ENCODE data around the gene ARMC10.
"Not testable (repeated sequence)": the region's sequence is repeated elsewhere in the genome, so short reads cannot be mapped to it uniquely, and the experiment has no call there.

The ARMC10 gene

DNA sequence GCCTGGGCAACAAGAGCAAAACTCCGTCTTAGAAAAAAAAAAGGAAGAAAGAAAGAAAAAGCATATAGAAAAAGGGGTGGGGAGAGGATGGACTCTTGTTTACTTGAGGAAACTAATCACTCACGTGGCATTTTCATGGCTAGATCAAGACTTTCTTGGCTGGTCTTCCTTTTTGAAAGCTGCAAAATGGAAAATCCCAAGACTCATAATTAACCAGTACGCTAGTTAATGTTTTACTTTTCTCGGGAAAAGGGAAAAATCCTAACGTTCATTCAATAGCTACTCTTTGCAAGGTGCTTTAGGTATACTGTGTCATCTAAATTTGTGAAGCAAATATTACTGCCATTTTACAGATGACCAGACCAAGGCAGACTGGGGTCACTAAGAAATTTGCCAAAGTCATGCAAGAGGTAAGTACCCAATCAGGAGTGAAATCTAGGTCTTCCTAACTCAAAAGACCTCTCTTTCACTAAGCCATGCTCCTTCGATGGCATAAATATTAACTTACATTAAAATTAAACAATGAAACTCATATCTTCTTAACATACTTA lies 49.6 kb downstream of the ARMC10 start:
- DNase-seq (ENCODE audit: low read depth), result no peak

DNA sequence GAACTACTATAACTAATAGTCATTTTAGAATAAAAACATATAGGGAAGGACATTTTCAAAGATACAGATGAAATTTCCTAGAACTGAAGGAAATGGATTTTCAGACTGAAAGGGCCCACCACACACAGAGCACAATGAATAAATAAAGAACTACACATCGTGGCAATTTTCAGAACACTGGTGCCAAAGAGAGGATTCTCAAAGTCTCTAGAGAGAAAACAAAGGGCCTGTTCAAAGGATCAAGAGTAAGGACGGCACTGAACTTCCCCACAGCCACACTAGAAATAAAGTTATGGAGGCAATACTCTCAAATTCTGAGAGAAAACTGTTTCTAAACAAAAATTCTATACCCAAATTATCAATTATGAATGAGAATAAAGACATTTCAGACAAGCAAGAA lies 52.1 kb downstream of the ARMC10 start:
- DNase-seq (ENCODE audit: low read depth), result no peak

DNA sequence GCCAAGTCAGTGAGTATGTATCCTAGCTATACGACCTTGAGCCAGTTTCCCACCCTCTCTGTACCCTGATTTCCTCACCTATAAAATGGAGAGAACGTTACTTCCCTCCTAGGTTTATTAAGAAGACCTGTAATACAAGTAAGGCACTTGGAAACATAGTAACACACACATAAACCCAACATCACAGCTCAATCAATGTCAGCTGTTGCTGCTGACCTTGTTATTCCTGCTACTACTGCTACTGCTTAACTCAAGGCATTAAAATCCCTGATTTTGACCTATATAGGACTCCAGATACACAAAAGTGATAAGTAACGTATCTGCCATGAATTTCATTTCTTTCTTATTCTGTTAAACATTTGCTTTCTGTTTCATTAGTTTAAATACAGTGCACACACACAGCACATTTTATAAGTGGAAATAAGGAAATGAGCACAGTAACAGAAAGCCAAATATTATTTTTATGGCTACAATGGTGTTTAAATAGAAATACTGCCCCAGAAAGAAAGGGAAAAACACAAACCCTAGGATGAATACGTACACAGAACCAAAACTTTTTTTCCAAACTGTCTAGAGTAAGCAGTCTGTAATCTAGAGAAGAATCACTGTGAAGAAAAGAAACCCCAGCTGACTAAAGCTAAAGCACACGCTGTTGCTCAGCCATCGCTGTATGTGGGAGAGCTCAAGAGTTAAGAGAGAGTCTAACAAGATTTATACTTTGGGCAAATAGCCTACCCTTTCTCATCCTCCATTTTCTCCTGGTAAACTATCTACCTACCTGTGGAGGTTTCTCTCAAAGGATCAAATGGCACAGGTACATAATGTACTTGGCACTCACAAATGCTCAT lies 55.0 kb downstream of the ARMC10 start:
- no peak for DNase-seq (ENCODE audit: low read depth)

DNA sequence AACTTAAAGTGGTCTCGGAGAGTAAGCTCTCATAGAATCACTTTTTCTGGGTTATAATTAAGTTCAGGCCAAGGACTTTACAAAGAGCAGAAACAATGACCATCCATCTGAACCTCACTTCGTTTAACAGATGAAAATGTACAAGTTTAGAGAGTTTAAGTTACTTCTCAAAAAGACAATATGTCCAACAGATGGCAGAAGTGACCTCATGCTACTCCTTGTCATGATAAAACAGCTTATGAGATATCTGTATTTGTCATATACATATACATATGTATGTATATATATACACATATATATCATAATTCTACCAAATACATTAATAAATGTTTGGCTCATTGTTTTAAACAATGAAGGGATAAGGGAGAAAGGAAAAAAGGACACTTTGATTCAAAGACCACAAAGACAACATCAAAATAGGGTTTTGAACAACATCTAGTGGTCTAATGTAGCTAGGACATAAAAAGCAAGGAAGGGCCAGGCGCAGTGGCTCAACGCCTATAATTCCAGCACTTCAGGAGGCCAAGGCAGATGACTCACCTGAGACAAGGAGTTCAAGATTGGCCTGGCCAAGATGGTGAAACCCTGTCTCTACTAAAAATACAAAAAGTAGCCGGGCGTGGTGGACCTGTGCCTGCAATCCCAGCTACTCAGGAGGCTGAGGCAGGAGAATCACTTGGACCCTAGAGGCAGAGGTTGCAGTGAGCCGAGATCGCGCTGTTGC lies 56.1 kb downstream of the ARMC10 start:
- no peak for DNase-seq (ENCODE audit: low read depth)

DNA sequence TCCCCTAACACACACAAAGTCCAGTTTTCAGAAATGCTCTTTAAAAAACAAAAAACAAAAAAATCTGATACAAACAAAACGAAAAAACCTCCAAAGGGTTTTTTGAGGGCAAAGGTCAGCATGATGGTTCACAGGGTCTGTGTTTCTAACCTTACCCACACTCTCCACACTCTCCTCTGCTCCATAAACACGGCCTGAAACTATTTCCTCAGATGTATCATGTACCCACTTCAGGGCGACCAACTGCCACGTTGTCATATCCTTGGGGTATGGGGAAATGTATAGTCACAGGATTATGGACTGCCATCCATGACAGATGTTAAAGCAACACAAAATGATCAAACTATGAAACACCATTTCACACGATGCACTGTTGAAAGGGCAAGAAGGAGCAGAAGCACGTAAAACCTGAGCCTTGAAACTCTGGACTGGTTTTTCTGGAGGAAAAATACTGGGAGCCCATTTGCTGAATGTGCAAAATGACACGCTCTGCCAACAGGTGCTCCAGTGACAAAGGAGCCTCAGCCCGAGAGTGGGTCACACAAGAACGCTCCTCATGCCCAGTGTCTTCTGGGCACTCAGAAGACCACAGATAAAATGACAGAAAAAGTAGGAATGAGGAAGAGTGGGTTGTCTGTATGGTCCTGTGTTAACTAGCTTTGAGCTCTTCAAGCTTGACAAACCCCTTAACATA lies 58.2 kb downstream of the ARMC10 start:
- DNase-seq (ENCODE audit: low read depth), result no peak

DNA sequence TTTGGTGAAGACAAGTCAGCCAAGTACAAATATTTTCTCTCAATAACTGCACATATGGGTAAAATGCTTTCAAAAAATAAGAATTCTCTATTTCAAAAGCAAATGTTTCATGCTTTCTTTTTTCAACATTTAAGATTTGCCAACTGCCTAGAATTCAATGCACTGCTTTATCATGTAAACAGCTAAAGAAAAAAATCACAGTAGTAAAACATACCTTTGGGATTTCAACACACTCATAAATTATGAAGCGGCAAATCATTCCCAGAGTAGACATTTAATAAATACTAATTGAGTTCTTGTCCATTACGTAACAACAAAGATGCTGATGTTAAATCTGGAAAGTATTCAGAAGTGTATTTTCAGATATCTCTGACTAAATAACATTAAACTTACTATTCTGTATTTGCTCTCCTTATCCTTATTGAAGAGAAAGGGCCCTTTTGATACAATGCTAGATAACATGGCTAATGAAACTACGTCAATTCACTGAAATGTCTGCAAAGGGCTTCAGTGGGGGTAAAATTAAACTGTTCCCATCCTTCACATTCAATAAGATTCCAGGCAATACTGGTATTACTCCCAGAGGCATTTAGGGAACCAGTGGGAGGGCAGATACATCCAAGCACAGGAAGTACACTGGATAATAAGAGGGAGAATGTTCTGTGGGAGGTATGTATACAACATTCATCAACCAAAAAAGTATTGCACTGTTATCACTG lies 60.1 kb downstream of the ARMC10 start:
- no peak for DNase-seq (ENCODE audit: low read depth)

DNA sequence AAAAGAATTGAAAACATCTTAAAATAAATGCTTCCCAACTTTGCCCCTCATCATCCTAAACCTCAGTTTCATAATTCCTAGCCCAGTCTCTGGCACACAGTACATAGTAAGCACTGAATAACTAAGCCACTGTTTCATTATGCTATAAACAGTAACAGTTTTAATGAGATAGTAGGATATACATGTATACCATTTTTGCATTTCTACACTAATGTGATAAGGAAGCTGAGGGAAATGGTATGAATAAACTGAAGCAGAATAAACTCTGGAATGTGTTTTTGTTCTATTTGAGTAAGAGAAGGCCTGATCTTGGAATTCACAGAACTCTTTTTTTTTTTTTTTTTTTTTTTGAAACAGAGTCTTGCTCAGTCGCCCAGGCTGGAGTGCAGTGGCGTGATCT lies 65.1 kb downstream of the ARMC10 start:
- DNase-seq (ENCODE audit: low read depth), result no peak

DNA sequence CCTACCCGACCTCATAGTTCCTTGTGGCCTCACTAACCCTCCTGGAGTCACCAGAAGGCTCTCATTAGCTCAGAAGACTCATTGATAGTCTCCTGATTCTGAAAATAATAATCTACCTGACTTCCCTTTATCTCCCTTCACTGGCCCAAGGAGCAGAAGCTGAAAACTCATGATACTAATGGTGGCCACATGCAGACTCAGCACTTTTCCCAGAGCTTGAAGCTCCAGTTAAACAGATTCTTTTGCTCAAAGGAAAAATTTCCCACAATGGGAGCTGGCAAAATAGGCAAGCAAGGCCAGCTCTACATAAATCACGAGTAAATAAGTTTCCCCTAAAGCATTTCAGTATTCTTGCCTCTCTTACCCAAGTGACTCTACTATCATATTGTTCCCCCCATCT lies 65.7 kb downstream of the ARMC10 start:
- no peak for DNase-seq (ENCODE audit: low read depth)

DNA sequence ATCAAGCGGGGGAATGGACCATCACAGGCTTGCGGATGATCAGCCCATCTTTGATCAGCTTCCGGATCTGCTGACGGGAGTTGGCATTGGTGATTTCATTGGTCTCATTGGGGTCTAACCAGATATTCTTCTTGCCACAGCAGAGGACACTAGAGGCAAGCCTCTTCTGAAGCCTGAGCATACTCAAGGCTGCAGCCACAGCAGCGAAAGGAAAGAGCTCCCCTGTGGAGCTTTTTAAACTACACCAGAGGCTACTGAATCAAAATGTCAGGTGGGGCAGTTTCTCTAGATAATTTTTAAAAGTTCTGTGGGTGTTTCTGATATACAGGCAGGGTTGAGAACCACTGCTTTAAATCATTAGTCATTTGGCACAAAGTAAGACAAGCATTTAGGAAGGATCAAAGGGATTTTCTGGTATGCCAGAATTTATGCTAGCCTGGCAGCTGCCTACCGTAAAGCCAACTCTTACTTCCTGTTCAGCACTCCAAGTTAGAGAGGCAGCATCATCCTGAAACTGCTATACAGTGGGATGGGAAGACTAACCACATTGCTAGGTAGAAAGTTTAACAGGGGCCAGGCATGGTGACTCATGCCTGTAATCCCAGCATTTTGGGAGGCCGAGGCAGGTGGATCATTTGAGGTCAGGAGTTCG lies 66.9 kb downstream of the ARMC10 start:
- DNase-seq (ENCODE audit: low read depth), result no peak

DNA sequence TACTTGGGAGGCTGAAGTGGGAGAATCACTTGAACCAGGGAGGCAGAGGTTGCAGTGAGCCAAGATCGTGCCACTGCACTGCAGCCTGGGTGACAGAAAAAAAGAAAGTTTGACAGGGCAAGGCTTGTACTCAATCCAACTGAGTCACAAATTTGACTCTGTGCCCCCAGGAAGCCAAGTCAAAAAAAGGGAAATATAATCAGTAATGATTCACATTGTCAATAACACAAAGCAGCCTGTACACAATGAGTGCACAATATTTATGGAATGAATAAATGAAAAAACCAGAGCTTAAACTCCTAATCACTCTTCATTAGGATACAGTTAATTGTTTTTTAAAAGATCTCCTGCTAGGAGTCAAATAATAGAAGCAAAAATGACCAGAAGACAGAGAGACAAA lies 67.6 kb downstream of the ARMC10 start:
- no peak for DNase-seq (ENCODE audit: low read depth)

DNA sequence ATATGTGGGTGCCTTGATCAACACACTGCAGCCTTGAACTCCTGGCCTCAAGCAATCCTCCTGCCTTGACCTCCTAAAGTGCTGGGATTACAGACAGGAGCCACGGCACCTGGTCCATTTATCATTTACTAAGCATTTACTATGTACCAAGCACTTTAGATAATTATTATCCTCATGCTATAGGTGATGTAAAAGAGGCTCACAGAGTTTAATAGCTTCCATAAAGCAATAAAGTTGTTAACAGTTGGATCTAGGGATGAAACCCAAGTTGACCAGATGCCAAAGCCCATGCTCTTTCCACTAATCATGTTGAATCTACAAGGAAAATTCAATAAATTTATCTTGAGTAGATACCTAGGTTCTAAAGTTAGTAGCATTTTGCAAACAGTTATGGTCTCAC lies 68.9 kb downstream of the ARMC10 start:
- no peak for DNase-seq (ENCODE audit: low read depth)

DNA sequence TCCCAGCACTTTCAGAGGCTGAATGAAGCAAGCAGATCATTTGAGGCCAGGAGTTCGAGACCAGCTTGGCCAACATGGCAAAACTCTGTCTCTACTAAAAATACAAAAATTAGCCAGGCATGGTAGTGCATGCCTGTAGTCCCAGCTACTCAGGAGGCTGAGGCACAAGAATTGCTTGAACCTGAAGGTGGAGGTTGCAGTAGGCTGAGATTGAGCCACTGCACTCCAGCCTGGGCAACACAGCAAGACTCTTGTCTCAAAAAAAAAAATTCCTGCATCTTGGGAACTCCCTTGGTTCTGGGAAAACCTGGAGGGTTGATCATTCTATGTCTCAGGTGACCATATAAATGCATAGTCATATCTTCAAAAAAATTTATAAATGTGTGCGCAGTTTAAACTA lies 69.8 kb downstream of the ARMC10 start:
- DNase-seq (ENCODE audit: low read depth), result not testable (repeated sequence)

DNA sequence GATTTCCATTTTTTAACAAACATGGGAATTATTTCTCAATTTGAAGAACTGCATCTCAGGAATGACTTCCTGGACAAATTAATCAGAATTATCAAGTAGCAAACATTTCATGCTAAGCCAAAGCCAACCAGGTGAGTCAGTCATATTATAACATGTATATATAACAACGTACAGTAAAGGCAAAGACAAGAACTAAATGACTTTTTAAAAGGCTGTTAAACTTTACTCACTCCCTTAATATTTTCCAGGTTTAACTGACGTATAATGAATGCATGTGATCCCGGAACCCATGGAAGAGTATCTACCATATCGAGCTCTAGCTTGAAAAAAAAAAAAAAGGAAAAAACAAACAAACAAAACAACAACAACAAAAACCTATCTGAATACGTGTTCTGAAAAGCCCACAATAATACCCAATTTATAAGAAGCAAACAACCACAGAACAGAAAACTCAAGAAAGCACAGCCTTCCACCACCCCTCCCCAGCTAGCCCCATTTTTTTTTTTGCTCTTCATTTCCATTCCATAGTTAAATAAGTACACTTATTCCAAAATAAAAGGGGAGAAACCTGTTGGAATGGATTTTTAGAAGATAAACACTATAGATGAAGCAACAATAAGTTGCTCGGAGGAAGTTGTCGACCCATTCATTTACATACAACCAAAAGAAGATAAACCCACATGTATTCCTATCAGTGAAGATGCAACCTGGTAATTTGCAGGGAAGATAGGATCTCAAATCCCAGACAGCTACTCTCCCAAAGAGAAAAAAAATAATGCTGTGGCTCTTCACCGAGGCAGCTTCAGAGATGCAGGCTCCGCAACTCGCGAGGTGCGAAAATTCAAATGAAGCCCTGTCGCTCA lies 73.4 kb downstream of the ARMC10 start:
- DNase-seq (ENCODE audit: low read depth), result no peak

Measured in T-helper 22 cell (primary cell).